Stromal cell of bone marrow (primary cell): ENCODE measurements around the gene SMTN.
"Not testable (repeated sequence)": the region's sequence is repeated elsewhere in the genome, so short reads cannot be mapped to it uniquely, and the experiment has no call there.

Source experiments
- DNase-seq: peaks from one replicate; pipeline ENCODE4 v3.0.0-alpha.2; 2012; ENCODE audit warnings: low read depth

Gene SMTN

GRCh38 chr22:31090217-31091085, 9.3 kb downstream of the SMTN start:
- DNase-seq, result no peak

GRCh38 chr22:31091106-31091975, 10.2 kb downstream of the SMTN start:
- no peak for DNase-seq

GRCh38 chr22:31092161-31092560, 11.0 kb downstream of the SMTN start:
- DNase-seq, result no peak

- DNase-seq, result no peak
Measured at GRCh38 chr22:31093086-31093850, 12.2 kb downstream of the SMTN start.

GRCh38 chr22:31094021-31094551, 13.0 kb downstream of the SMTN start:
- no peak for DNase-seq

GRCh38 chr22:31094741-31095140, 13.6 kb downstream of the SMTN start:
- DNase-seq, result no peak

- DNase-seq, result no peak
Measured at GRCh38 chr22:31095637-31096249, 14.6 kb downstream of the SMTN start.

GRCh38 chr22:31096657-31097279, 15.7 kb downstream of the SMTN start:
- no peak for DNase-seq

GRCh38 chr22:31097539-31097938, 16.4 kb downstream of the SMTN start:
- DNase-seq, result not testable (repeated sequence)

- DNase-seq, result no peak
Measured at GRCh38 chr22:31097941-31098631, 17.0 kb downstream of the SMTN start.

- DNase-seq, result no peak
Measured at GRCh38 chr22:31098632-31099110, 17.6 kb downstream of the SMTN start.

GRCh38 chr22:31099386-31099785, 18.3 kb downstream of the SMTN start:
- no peak for DNase-seq

- no peak for DNase-seq
Measured at GRCh38 chr22:31099841-31100761, 19.0 kb downstream of the SMTN start.

GRCh38 chr22:31100762-31101525, 19.8 kb downstream of the SMTN start:
- DNase-seq, result no peak

GRCh38 chr22:31102441-31103081, 21.4 kb downstream of the SMTN start:
- peak; percentile 94 for DNase-seq

- DNase-seq, result no peak
Measured at GRCh38 chr22:31103111-31103510, 22.0 kb downstream of the SMTN start.

GRCh38 chr22:31103899-31104694, 23.0 kb downstream of the SMTN start:
- DNase-seq, result no peak
